ENCODE measurements around the gene ALDH5A1.

Gene ALDH5A1

GRCh38 chr6:24584382-24584720, 89.6 kb downstream of the ALDH5A1 start:
- H3K4me3 ChIP-seq (replicated peaks; ENCODE audit: low read depth, low read length) = no peak overlapping the region
- no peak for DNase-seq (ENCODE audit: extremely low read depth, low read depth)
- no peak for TF ChIP-seq CTCF (IDR thresholded peaks at IDR 0.05; ENCODE audit: low read depth, low read length, missing control alignments)
